HG02884 (cell line): ENCODE data around the gene SPATA3.
"Not testable (repeated sequence)": the region's sequence is repeated elsewhere in the genome, so short reads cannot be mapped to it uniquely, and the experiment has no call there.

Experiments used
- ATAC-seq: cut with Tn5 transposase; IDR thresholded peaks from one replicate; pipeline ENCODE4 v1.9.1; 2021; ENCODE audit warnings: mild to moderate bottlenecking, moderate library complexity; ENCODE audit not compliant: unreplicated experiment

The SPATA3 gene

GRCh38 chr2:231018184-231018583 is 22.3 kb downstream of the SPATA3 start:
- no peak for ATAC-seq

GRCh38 chr2:231025059-231025458 is 29.1 kb downstream of the SPATA3 start:
- ATAC-seq: not testable (repeated sequence)

- no peak for ATAC-seq
These were observed 33.0 kb downstream of the SPATA3 start for GRCh38 chr2:231028889-231029288.

GRCh38 chr2:231029563-231029962 is 33.6 kb downstream of the SPATA3 start:
- no peak for ATAC-seq

- no peak for ATAC-seq
These were observed 34.8 kb downstream of the SPATA3 start for GRCh38 chr2:231030725-231031124.

- no peak for ATAC-seq
These were observed 36.7 kb downstream of the SPATA3 start for GRCh38 chr2:231032575-231033140.

- ATAC-seq: no peak
These were observed 37.5 kb downstream of the SPATA3 start for GRCh38 chr2:231033147-231034132.

GRCh38 chr2:231034291-231034882 is 38.5 kb downstream of the SPATA3 start:
- no peak for ATAC-seq

GRCh38 chr2:231036131-231036530 is 40.2 kb downstream of the SPATA3 start:
- ATAC-seq: no peak

GRCh38 chr2:231036578-231037106 is 40.7 kb downstream of the SPATA3 start:
- no peak for ATAC-seq

GRCh38 chr2:231037202-231037730 is 41.3 kb downstream of the SPATA3 start, which contains the start of gene C2orf72:
Gene C2orf72 (plus strand): TSS chr2:231037523. CDS start chr2:231037566, 43 bp downstream.
- no peak for ATAC-seq

GRCh38 chr2:231037731-231038482 is 42.0 kb downstream of the SPATA3 start:
- no peak for ATAC-seq

GRCh38 chr2:231038483-231039293 is 42.8 kb downstream of the SPATA3 start:
- no peak for ATAC-seq

- ATAC-seq: no peak
These were observed 43.4 kb downstream of the SPATA3 start for GRCh38 chr2:231039294-231039664.

GRCh38 chr2:231039821-231040364 is 44.0 kb downstream of the SPATA3 start:
- no peak for ATAC-seq

GRCh38 chr2:231041061-231041689 is 45.3 kb downstream of the SPATA3 start:
- no peak for ATAC-seq

- ATAC-seq: no peak
These were observed 47.9 kb downstream of the SPATA3 start for GRCh38 chr2:231043796-231044195.

GRCh38 chr2:231046916-231047273 is 51.0 kb downstream of the SPATA3 start:
- ATAC-seq: no peak
